ENCODE results near the gene RAPGEF2.

DNA sequence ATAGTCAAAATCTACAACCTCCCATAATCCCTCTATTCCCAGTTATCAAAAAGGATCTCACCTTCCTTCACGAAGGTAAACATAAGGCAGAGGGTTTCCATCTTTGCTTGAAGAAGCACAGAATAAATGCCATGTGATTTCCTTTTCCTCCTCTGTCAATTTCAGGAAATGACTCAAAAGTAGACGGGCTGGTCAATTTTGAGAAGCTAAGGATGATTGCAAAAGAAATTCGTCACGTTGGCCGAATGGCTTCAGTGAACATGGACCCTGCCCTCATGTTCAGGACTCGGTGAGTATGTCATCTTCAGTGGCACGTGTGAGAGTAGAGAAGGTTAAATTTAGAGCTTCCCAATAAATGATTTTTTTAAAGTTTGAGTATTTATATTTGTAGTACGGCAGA is 240.2 kb downstream of the RAPGEF2 start:
- TF ChIP-seq, protein P1, sequence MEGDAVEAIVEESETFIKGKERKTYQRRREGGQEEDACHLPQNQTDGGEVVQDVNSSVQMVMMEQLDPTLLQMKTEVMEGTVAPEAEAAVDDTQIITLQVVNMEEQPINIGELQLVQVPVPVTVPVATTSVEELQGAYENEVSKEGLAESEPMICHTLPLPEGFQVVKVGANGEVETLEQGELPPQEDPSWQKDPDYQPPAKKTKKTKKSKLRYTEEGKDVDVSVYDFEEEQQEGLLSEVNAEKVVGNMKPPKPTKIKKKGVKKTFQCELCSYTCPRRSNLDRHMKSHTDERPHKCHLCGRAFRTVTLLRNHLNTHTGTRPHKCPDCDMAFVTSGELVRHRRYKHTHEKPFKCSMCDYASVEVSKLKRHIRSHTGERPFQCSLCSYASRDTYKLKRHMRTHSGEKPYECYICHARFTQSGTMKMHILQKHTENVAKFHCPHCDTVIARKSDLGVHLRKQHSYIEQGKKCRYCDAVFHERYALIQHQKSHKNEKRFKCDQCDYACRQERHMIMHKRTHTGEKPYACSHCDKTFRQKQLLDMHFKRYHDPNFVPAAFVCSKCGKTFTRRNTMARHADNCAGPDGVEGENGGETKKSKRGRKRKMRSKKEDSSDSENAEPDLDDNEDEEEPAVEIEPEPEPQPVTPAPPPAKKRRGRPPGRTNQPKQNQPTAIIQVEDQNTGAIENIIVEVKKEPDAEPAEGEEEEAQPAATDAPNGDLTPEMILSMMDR (IDR thresholded peaks at IDR 0.05) = no peak
- TF ChIP-seq POLR2A (IDR thresholded peaks at IDR 0.05) = no peak
